HG03565 (cell line): ENCODE data around the gene NRROS.
"Not testable (repeated sequence)": the region's sequence is repeated elsewhere in the genome, so short reads cannot be mapped to it uniquely, and the experiment has no call there.

ENCODE experiments used
- ATAC-seq: cut with Tn5 transposase; IDR thresholded peaks from one replicate; pipeline ENCODE4 v1.9.1; 2021; ENCODE audit warnings: mild to moderate bottlenecking, moderate library complexity; ENCODE audit not compliant: unreplicated experiment

Gene NRROS

DNA sequence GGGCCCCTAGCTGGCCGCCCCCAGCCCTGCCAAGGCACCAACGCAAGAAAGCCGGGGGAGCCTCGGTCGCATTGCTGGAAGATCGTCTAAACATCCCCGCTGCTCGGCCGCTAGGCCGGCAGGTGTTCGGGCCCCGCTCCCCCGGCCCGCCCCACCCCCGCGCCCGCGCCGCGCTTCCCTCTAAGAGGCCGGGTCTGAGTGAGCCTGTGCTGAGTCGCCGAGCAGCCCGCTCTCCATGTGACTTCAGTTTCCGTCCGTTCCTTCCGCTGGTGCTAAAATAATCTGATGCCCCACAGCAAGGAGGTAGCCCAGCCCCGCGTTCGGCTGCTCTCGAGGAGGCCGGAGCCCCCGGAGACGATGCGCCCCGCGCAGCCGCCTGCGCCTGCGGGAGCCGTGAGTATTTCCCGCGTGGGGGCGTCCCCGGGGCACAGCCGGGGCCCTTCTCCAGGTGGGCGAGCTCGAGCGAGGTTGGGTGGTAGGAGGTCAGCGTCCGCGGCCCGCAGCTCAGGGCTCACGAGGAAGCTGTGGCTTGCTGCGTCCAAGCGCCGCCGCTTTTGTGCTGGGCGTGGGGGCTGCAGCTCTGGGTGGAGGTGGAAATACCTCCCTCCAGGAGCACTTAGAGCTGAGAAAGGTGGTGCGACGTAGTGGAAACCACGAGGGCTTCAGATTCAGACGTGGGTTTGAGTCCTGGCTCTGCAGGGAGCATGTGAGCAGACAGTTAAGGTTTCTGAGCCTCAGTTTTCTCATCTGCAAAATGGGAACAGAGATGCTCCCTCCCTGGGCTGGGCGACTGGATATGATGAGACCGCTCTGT lies at the start of gene NRROS:
Gene NRROS (plus strand): TSS at position 212 of the 814 bp plus-strand sequence. CDS start 14,846 bp downstream, outside the sequence.
- ATAC-seq, result no peak

DNA sequence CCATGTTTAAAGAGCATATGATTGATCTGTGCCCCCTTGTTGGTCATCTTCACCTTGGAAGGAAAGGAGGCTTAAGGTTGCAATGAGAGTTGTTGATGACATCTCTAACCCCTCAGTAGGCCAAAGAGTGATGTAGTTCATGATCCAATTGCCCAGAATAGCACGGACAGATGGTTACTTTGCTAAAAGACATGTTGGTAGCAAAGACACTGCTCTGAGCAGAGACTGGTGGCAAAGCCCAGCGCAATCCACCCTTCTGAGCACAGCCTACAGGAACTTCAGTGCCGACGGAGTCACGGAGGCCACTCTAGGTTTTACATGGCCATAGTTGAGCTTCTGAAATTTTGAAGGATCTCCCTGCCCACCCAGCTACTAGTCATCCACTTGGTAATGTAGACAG lies 49.2 kb upstream of the NRROS start:
- no peak for ATAC-seq

DNA sequence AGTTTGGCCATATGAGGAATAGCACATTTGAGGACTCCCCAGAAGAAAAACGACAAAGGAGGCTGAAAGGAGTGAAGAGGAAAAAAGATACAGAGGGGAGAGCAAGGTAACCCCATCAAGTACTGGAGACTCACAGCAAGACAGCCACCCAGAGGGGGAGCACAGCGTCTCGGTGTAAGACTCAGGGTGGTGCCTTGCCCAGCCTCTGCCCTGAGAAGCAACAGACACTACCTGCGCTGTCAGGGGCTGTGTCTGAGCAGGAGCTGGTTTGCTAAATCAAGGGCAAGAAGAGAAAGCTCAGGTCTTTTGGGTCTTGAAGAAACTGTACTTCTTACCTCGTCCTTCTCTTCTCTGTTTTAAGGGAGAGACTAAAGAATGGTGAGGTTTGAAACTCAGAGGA lies 43.1 kb upstream of the NRROS start:
- ATAC-seq, result no peak

DNA sequence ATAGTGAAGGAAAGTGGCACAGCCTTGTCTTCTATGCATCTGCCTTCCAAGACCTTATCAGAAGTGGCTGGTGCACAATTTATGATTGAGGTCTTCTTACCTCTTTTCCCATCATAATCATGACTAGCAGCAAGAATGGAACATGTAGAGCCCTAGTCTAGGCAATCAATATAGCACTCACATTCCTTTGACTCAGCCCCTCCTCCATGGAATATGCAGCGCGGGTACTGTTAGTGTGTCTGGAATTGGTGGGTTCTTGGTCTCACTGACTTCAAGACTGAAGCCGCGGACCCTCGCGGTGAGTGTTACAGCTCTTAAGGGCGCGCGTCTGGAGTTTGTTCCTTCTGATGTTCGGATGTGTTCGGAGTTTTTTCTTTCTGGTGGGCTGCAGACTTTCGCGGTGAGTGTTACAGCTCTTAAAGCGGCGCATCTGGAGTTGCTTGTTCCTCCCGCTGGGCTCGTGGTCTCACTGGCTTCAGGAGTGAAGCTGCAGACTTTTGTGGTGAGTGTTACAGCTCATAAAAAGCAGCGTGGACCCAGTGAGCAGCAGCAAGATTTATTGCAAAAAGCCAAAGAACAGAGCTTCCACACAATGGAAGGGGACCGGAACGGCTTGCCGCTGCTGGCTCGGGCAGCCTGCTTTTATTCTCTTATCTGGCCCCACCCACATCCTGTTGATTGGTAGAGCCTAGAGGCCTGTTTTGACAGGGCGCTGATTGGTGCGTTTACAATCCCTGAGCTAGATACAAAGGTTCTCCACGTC lies 41.3 kb upstream of the NRROS start:
- not testable (repeated sequence) for ATAC-seq

DNA sequence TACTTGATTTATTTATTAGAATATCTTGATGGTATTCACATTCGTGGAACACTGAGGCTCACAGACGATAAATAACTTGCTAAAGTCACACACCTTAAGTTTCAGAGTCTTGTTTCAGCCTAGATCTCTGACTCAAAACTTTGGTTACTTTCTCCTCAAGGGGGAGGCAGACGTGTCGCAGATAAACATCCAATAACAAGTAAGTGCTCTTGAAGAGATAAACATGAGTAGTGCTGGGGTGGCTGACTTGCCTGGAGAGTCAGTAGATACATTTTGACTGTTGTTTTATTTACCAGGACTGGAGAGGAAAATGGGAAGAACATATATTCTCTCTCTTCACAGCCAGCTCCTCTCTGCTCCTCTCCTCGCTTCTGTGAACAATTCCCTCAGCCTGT lies 39.8 kb upstream of the NRROS start:
- ATAC-seq, result no peak

DNA sequence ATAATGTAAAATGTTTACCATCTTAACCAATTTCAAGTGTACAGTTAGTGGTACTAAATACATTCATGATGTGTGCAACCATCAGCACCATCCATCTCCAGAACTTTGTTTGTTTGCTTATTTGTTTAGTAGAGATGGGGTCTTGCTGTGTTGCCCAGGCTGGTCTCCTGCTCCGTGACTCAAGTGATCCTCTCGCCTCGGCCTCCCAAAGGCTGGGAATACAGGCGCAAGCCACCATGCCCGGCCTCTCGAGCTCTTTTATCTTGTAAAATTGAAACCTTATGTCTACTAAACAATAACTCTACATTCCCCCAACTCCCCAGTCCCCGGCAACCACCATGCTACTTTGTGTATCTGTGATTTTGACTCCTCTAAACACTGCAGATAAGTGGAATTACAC lies 39.1 kb upstream of the NRROS start:
- no peak for ATAC-seq

DNA sequence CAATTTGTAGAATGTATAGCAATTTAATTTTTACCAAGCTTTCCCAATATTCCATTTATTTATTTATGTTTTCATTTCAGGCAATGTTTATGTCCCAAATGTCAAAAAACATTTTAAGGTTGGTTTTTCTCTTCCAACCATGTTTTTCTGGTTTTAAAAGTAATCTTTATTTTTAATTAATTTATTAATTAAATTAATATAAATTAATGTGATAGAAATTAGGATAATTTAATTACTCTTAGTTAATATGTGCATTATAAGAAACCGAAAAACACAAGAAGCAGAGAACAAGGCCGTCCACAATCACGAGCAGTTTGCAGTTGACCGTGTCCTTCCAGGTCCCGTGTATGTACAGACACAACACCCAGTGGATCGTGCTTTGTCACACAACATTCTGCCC lies 36.8 kb upstream of the NRROS start:
- ATAC-seq, result no peak

DNA sequence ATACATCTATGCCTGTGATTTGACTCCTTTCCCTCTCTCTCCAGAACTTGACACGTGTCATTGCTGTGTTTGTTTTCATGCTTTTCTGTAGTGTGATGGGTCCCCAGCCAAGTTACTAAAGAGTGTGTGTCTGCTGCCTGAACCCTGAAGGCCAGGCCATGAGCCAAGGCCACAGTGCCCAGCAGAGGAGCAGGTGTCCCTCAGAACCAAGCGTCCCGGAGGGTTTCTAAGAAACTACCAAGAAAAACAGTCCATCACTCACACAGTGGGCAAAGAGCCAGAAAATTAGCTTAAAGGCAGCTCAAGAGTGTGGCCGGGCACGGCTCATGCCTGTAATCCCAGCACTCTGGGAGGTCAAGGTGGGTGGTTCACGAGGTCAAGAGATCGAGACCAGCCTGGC lies 35.8 kb upstream of the NRROS start:
- no peak for ATAC-seq

DNA sequence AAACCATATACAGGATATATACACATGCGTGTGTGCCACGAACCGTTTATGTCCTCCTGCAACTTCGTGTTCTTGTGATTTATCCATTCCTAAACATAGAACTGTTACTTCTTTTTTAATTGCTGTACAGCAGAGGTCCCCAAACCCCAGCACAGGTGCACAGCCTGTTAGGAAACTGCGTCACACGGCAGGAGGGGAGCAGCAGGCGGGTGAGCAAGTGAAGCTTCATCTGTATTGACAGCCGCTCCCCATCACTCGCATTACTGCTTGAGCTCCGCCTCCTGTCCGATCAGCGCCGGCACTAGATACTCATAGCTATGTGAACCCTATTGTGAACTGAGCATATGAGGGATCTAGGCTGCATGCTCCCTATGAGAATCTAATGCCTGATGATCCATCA lies 34.9 kb upstream of the NRROS start:
- no peak for ATAC-seq

DNA sequence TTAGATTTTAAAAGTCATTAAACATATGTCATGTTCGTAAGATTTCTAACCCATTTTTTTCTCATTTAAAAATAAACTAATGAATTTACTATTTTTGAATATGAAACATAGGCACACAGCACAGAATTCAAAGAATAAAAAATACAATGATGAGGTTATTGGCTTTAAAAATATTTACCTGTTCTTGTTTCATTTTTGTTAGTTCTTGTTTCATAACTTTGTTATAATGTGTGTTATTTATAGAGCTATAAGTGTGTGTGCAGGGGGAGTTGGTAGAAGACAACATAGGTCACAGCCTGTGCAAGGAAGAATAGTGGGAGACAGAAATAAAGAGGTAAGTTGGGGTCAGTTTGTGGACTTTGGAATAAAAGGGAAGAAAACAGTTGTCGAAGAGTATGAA lies 30.8 kb upstream of the NRROS start:
- ATAC-seq, result no peak

DNA sequence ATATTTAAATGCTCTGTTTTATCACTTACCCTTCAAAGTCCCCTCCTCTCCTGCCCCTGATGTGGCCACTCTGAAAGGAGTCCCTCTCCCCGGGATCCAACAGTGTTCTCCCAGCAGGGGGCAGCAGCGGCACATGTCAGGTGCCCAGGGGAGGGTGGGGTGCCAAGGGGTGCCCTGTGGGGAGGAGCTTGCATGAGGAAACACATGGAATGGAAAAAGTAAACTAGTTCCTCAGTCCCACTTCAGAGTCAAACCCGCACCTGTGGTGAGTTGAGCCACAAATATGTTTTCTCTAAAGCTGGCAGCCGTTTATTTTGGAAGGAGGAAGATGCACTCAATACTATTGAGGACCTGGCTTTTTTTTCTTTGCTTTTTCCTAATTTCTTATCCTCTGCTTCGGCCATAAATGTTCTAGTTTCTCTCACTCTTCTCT lies 30.1 kb upstream of the NRROS start:
- peak; percentile 59 for ATAC-seq

DNA sequence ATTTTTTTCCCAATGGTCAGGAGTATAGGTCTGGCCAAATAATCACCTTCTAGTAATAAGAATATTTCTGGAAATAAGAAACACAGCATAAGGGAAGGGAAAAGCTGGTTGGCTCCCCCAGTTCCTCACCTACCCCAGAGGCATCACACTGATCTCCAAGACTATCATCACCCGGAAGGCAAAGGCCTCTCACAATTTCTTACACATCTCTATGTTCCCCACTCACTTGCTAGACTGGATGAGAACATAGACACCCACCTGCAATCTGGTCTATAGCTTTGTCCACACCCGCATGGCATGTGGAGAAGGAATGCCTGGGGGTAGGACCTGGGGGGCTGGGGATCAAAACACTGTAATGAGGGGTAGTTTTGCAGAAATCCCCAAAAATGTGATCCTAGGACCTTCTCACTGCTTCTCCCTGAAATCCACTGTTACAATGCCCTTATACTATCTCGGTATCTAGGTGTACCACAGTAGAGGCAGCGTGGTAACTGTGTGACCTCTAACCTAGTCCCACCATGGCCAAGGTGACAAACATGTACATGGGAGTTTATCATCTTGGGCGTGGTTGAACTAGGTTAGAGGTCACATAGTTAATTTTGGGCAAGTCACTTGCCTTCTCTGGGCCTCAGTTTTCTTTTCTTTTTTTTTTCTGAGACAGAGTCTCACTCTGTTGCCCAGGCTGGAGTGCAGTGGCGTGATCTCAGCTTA lies 29.5 kb upstream of the NRROS start:
- ATAC-seq, result no peak

DNA sequence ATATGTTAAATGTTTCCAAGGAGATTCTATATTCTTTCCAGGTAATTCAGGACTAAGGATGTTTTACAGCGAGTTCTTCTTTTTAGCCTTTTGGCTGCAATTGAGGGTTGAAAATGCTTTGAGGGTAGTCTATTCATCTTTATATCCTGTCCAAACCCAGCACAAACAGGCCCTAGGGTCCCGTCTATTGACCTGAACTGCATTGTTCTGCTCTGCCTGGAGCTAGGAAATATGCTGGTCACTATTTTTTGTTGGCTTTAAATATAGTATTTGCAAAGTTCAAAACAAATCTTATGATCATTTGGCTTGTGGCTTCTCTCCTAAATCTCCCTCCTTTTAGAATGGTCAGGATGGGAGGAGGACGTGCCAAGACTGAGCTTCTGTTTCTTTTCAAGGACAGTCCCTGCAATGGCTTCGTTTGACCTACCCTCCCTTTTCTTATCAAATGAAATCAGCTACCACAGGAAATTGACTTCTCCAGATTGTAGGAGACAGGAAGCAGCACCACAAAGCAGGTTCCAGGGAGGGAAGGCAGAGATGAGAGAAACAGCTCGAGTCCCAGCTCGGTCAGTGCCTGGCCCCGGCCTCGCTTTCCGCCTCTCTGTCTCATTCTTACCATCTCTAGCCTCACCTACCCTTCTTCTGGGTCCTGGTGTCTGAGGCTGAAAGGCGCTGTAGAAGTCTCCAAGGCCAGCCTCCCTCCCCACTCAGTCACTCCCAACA lies 27.6 kb upstream of the NRROS start:
- ATAC-seq, result no peak

DNA sequence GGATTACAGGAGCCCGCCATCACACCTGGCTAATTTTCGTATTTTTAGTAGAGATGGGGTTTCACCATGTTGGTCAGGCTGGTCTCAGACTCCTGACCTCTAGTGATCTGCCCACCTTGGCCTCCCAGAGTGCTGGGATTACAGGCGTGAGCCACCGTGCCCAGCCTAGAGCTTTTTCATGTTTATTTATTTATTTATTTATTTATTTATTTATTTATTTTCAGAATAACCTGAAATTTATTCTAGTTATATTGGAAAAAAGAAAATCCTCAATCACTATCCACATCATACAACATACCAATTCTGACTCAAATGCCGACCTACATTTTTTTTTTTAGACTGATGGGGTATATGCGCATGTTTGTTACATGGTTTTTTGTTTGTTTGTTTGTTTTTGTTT lies 24.3 kb upstream of the NRROS start:
- not testable (repeated sequence) for ATAC-seq

DNA sequence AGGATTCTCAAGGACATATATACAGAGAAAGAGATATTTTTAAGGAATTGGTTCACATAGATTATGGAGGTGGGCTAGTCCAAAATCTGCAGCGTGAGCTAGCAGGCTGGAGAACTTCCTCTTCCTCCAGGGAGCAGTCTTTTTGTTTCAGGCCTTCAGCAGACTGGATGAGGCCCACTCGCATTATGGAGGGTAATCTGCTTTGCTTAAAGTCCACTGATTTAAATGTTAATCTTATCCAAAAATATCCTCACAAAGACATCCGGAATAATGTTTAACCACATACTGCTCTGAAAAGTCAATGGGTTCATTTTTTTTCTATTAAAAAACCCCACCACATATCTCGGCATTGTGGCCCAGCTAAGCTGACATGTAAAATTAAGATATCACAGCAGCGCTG lies 22.2 kb upstream of the NRROS start:
- no peak for ATAC-seq

DNA sequence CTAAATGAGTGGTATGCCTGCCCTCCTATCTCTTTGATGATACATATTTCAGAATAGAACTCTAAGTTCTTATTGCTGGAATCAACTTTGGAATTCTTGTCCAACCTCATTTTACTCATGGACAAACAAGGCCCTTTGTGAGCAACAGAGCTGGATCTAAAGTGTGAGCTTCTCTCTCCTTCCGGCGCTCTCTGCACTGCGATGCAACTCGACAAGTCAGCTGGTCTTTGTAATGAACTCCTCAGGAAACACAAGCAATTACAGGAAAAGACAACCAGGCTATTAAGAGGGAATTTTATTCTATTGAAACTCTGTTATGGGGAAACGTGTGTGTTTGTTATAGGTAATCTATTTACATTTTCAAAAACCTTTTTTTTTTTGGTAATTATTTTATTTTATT lies 20.3 kb upstream of the NRROS start:
- ATAC-seq, result no peak

DNA sequence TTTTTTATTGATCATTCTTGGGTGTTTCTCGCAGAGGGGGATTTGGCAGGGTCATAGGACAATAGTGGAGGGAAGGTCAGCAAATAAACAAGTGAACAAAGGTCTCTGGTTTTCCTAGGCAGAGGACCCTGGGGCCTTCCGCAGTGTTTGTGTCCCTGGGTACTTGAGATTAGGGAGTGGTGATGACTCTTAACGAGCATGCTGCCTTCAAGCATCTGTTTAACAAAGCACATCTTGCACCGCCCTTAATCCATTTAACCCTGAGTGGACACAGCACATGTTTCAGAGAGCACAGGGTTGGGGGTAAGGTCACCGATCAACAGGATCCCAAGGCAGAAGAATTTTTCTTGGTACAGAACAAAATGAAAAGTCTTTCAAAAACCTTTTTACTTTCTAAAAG lies 19.9 kb upstream of the NRROS start:
- not testable (repeated sequence) for ATAC-seq

DNA sequence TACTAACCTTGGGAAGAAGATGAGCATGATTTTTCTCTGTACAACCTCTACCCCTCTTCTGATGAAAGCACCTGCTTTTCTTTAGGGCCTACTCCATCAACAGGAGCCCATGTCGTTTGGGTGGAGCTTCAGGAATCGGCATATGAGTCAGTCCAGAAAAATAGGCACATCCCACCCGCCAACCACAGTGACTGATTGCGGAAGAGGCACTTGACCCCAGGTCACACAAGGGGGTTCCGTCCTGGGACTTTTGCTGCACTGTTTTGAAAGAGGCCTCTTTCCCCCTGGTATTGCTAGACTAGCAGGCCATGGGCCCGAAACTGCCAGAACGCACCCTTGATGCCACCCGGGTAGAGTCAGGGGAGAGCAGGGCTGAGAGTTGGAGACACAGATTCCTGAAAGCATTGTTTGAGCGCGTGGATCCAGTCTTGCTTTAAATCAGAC lies 19.3 kb upstream of the NRROS start:
- no peak for ATAC-seq

DNA sequence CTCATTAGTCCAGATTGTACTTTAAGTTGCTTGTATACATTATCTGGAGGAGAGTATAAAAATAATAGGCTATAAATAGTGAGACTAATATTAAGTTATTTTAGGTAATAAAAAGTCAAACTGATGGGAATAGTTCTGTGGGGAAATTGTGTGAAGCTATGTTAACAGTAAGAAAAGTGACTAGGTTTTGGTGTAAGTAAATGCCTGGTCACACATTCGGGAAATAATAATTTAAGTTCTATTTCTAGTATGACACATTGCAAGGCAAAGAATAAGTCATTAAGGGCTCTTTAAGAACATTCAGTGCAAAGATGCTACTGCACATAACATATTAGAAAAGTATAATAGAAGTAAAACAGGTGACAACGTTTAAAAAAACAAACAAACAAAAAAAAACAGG lies 18.8 kb upstream of the NRROS start:
- ATAC-seq, result no peak

DNA sequence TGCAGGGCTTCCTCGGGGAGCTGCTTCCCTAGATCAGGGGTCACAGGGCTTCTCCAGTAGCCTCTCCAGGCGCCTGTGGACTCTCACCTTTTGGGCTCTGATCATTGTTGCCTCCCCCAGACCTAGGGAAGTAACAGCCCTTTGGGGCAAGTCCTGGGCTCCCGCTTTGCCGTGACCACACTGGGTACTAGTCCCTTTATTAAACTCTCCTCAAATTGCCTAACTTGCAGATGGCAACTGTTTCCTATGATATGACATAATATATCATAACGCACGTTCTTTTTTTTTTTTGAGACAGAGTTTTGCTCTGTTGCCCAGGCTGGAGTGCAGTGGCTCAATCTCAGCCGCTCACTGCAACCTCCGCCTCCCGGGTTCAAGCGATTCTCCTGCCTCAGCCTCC lies 17.9 kb upstream of the NRROS start:
- no peak for ATAC-seq
